SK-N-MC (cell line): ENCODE measurements around the gene CUEDC2.
A peak's percentile ranks its signal among the peaks of the same experiment; 100 is the strongest.

Experiments
- EZH2 ChIP-seq: fragments of 200-600 bp; sonication (generic); IDR thresholded peaks from one replicate; pipeline ENCODE4 v1.6.1; 2017; ENCODE audit warnings: antibody characterized with exemption
- POLR2AphosphoS5 ChIP-seq: IDR thresholded peaks from 2 replicates; pipeline ENCODE4 v1.6.1; 2012; ENCODE audit warnings: mild to moderate bottlenecking, low read depth, low read length, borderline replicate concordance

- peak; percentile 31; the same call in 1 of the 2 replicates for TF ChIP-seq POLR2AphosphoS5
- TF ChIP-seq EZH2 = no peak
These were observed 18.2 kb upstream of the CUEDC2 start for GRCh38 chr10:102450374-102451104.
